ENCODE data around the gene MAT2B. TPM values are rescaled to one million over a fixed set of nuclear protein-coding genes. Genes with fewer than 3 reads are reported as not detected.

The MAT2B gene
- total RNA-seq, 1 donor from 2014 or later = 56.4 TPM

DNA sequence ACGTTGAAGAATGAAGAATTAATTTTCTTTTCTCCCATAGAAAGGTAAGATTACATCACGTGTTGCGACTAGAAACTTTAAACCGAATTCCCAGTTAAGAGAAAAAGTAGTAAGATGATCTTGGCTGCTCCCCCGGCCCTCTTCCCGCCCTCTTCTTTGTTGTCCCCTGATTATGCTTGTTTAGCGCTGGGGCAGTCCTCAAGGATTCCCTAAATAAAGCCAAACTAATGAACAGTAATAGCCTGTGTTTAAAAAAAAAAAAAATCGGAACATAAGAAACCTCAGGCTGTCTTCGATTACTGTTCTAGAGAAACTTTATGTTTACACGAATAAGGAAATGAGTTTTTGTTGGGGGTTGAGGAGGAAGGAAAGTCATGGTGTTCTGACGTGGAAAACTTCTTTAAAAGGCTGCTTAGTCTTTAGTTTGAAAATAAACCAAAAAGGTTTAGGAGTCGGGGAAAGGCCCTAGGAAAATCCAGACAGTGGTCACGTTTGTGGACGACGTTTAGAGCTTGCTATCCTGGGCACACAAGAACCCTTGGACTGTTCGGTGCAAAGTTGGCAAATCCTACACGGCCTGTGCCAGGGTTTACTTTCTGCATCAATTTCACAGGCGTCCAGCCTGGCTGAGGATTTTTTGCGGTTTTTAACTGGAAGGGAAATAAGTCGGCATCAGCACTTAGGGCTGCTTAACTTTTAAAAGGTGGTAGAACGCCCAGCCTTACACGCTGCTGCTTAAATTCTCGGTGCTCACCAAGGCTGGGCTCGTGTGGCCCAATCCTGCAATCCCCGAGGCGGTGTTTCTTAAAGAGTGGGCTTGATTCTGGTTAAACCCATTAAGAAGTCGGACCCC is 1.1 kb upstream of the MAT2B start:
- peaks cover 26% of the 10 kb centered on the region for H3K4me1 Mint-ChIP-seq (ENCODE audit: unreplicated experiment)
- TF ChIP-seq, protein P1, sequence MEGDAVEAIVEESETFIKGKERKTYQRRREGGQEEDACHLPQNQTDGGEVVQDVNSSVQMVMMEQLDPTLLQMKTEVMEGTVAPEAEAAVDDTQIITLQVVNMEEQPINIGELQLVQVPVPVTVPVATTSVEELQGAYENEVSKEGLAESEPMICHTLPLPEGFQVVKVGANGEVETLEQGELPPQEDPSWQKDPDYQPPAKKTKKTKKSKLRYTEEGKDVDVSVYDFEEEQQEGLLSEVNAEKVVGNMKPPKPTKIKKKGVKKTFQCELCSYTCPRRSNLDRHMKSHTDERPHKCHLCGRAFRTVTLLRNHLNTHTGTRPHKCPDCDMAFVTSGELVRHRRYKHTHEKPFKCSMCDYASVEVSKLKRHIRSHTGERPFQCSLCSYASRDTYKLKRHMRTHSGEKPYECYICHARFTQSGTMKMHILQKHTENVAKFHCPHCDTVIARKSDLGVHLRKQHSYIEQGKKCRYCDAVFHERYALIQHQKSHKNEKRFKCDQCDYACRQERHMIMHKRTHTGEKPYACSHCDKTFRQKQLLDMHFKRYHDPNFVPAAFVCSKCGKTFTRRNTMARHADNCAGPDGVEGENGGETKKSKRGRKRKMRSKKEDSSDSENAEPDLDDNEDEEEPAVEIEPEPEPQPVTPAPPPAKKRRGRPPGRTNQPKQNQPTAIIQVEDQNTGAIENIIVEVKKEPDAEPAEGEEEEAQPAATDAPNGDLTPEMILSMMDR (conservative IDR thresholded peaks at IDR 0.05) = no peak
- DNase-seq (ENCODE audit: extremely low spot score, unreplicated experiment) = no peak

GRCh38 chr5:163505049-163505367 is 411 bp upstream of the MAT2B start:
- Mint-ChIP-seq H3K36me3 (peaks cover 4% of the 10 kb centered on the region), H3K4me3 (peak overlapping the region; percentile 98), H3K4me1 (ENCODE audit: unreplicated experiment) (peaks cover 31% of the 10 kb centered on the region), H3K27me3 (no peaks in the 10 kb centered on the region), H3K27ac (peak overlapping the region; percentile 98), H3K9me3 (no peaks in the 10 kb centered on the region)
- no peak for DNase-seq (ENCODE audit: extremely low spot score, unreplicated experiment)
- TF ChIP-seq, protein P1 (conservative IDR thresholded peaks at IDR 0.05) = no peak

More for the DNA sequence above, 1.1 kb upstream of the MAT2B start:
- Mint-ChIP-seq H3K4me3 (peak overlapping the region; percentile 98), H3K9me3 (no peaks in the 10 kb centered on the region), H3K27ac (peak overlapping the region; percentile 98), H3K27me3 (no peaks in the 10 kb centered on the region), H3K36me3 (no peaks in the 10 kb centered on the region)

DNA sequence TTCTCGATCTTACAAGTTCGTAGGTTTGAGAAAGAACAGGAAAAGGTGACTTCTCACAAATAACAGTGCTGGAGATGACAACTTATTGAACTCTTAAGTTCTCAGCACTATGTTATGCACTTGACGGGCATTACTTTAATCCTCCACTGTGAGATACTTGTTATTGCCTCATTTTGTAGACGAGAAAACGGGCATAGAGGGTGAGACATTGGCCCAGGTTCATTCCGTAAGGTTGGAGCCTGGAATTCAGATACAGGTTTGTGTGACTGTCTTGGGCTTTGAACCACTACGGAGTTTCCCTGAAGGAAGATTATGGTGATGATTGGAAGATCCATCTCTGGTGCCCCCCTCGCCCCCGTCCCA is 657 bp downstream of the MAT2B start:
- Mint-ChIP-seq H3K36me3 (peaks cover 8% of the 10 kb centered on the region), H3K27me3 (no peaks in the 10 kb centered on the region), H3K4me3 (peak overlapping the region; percentile 98), H3K4me1 (ENCODE audit: unreplicated experiment) (peaks cover 37% of the 10 kb centered on the region), H3K27ac (peak overlapping the region; percentile 98), H3K9me3 (no peaks in the 10 kb centered on the region)
- TF ChIP-seq, protein P1 (conservative IDR thresholded peaks at IDR 0.05) = no peak
- DNase-seq (ENCODE audit: extremely low spot score, unreplicated experiment) = no peak

DNA sequence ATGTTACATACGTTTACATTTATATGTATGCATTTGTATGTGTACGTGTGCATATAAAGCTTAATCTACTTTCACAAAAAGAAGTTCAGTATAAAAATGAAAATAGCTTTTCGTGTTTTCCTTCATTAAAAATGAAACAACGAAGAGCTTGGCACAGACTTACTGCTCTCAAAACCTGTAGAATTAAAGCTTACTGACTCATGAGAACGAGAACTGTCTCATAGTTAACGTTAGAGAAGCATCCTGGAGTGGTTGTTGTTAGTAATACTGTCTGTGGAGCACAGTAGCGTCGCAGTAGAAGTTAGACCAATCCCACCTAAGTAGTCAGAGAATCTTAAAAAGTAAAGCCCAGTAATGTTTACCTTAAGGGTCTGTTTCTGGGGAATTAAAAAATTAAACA is 1.3 kb downstream of the MAT2B start:
- H3K27ac Mint-ChIP-seq = peak overlapping the region; percentile 98
- DNase-seq (ENCODE audit: extremely low spot score, unreplicated experiment) = no peak
- H3K4me3 Mint-ChIP-seq = peak overlapping the region; percentile 98
- H3K36me3 Mint-ChIP-seq = peaks cover 8% of the 10 kb centered on the region
- peaks cover 37% of the 10 kb centered on the region for H3K4me1 Mint-ChIP-seq (ENCODE audit: unreplicated experiment)
- no peaks in the 10 kb centered on the region for H3K27me3 Mint-ChIP-seq
- TF ChIP-seq, protein P1 (conservative IDR thresholded peaks at IDR 0.05) = no peak
- no peaks in the 10 kb centered on the region for H3K9me3 Mint-ChIP-seq

- Mint-ChIP-seq H3K4me3 (peak overlapping the region; percentile 74), H3K4me1 (ENCODE audit: unreplicated experiment) (peaks cover 31% of the 10 kb centered on the region), H3K27me3 (no peaks in the 10 kb centered on the region), H3K27ac (peak overlapping the region; percentile 87), H3K36me3 (peaks cover 15% of the 10 kb centered on the region), H3K9me3 (no peaks in the 10 kb centered on the region)
- TF ChIP-seq, protein P1 (conservative IDR thresholded peaks at IDR 0.05) = no peak
- no peak for DNase-seq (ENCODE audit: extremely low spot score, unreplicated experiment)
These were observed 3.3 kb downstream of the MAT2B start for GRCh38 chr5:163508753-163509152.
